ENCODE measurements around the gene CMPK2.

The CMPK2 gene

GRCh38 chr2:6845312-6845711 is 20.4 kb downstream of the CMPK2 start (continued):
- no peak; the same call in 1 of the 2 replicates for TF ChIP-seq ZNF560 (tag by site-specific recombination; IDR thresholded peaks at IDR 0.05; ENCODE audit: borderline replicate concordance)
- TF ChIP-seq ZNF302 (tag by site-specific recombination; IDR thresholded peaks at IDR 0.05; ENCODE audit: low read depth), result no peak
- no peak for TF ChIP-seq ZNF221 (tag by site-specific recombination; IDR thresholded peaks at IDR 0.05; ENCODE audit: borderline replicate concordance)
- no peak for TF ChIP-seq BCL11A (tag by site-specific recombination; IDR thresholded peaks at IDR 0.05; ENCODE audit: low read depth)
- no peak for TF ChIP-seq HOXD13 (CRISPR knock-in tag; IDR thresholded peaks at IDR 0.05; ENCODE audit: borderline replicate concordance)
- no peak for TF ChIP-seq ZNF19 (tag by site-specific recombination; IDR thresholded peaks at IDR 0.05; ENCODE audit: low read depth)
- TF ChIP-seq PRDM10 (tag by site-specific recombination; IDR thresholded peaks at IDR 0.05), result no peak
- TF ChIP-seq ZNF639 (tag by site-specific recombination; IDR thresholded peaks at IDR 0.05), result no peak
- TF ChIP-seq ZNF311 (tag by site-specific recombination; IDR thresholded peaks at IDR 0.05; ENCODE audit: borderline replicate concordance), result no peak
- TF ChIP-seq, protein P1, sequence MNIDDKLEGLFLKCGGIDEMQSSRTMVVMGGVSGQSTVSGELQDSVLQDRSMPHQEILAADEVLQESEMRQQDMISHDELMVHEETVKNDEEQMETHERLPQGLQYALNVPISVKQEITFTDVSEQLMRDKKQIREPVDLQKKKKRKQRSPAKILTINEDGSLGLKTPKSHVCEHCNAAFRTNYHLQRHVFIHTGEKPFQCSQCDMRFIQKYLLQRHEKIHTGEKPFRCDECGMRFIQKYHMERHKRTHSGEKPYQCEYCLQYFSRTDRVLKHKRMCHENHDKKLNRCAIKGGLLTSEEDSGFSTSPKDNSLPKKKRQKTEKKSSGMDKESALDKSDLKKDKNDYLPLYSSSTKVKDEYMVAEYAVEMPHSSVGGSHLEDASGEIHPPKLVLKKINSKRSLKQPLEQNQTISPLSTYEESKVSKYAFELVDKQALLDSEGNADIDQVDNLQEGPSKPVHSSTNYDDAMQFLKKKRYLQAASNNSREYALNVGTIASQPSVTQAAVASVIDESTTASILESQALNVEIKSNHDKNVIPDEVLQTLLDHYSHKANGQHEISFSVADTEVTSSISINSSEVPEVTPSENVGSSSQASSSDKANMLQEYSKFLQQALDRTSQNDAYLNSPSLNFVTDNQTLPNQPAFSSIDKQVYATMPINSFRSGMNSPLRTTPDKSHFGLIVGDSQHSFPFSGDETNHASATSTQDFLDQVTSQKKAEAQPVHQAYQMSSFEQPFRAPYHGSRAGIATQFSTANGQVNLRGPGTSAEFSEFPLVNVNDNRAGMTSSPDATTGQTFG (tag by site-specific recombination; IDR thresholded peaks at IDR 0.05; ENCODE audit: borderline replicate concordance), result no peak
- TF ChIP-seq ZNF701 (tag by site-specific recombination; IDR thresholded peaks at IDR 0.05), result no peak
- TF ChIP-seq MZF1 (tag by site-specific recombination; IDR thresholded peaks at IDR 0.05; ENCODE audit: borderline replicate concordance), result no peak
- no peak for TF ChIP-seq KLF17 (tag by site-specific recombination; IDR thresholded peaks at IDR 0.05)
- TF ChIP-seq SP3 (tag by site-specific recombination; IDR thresholded peaks at IDR 0.05), result no peak
- no peak for TF ChIP-seq ZBTB1 (tag by site-specific recombination; IDR thresholded peaks at IDR 0.05)
- peak; percentile 99; the same call in 1 of the 2 replicates for TF ChIP-seq TRIM28 (IDR thresholded peaks at IDR 0.05; ENCODE audit: borderline replicate concordance, low read length)
- no peak for TF ChIP-seq GLI2 (tag by site-specific recombination; IDR thresholded peaks at IDR 0.05; ENCODE audit: borderline replicate concordance, low read depth)
- TF ChIP-seq ZNF324 (tag by site-specific recombination; IDR thresholded peaks at IDR 0.05), result no peak
- no peak for TF ChIP-seq ZNF266 (tag by site-specific recombination; IDR thresholded peaks at IDR 0.05; ENCODE audit: low read depth)

Data from HEK293 (cell line).